MM.1S (cell line): ENCODE data around the gene CX3CL1.

Experiments used
- DNase-seq: peaks from one replicate; pipeline ENCODE4 v3.0.0-alpha.2; 2015
- H2AFZ ChIP-seq: fragments of 300-600 bp; sonication (generic); 2 replicates; pipeline ENCODE4 v1.6.0; 2016; ENCODE audit warnings: antibody characterized with exemption, low read length
- H3F3A ChIP-seq: fragments of 300-600 bp; sonication (generic); 2 replicates; pipeline ENCODE4 v1.6.1; 2016; ENCODE audit warnings: mild to moderate bottlenecking, antibody characterized with exemption, low read length, moderate library complexity, mixed read lengths; ENCODE audit not compliant: insufficient read depth
- H3K27ac ChIP-seq: fragments of 300-600 bp; sonication (generic); 2 replicates; pipeline ENCODE4 v1.5.1; 2016; ENCODE audit warnings: mild to moderate bottlenecking, low read length
- H3K27me3 ChIP-seq: fragments of 300-600 bp; sonication (generic); replicated peaks from 2 replicates; pipeline ENCODE4 v1.6.0; 2016; ENCODE audit warnings: low read length; ENCODE audit not compliant: insufficient read depth
- H3K36me3 ChIP-seq: fragments of 300-600 bp; sonication (generic); replicated peaks from 2 replicates; pipeline ENCODE4 v1.6.1; 2016; ENCODE audit warnings: mild to moderate bottlenecking, low read length, mixed read lengths; ENCODE audit not compliant: insufficient read depth
- H3K4me1 ChIP-seq: fragments of 300-600 bp; sonication (generic); 2 replicates; pipeline ENCODE4 v1.6.1; 2016; ENCODE audit warnings: low read length, mixed read lengths
- H3K4me2 ChIP-seq: fragments of 300-600 bp; sonication (generic); 2 replicates; pipeline ENCODE4 v1.6.0; 2016; ENCODE audit warnings: low read depth, low read length
- H3K4me3 ChIP-seq: fragments of 300-600 bp; sonication (generic); 2 replicates; pipeline ENCODE4 v1.5.1; 2016; ENCODE audit warnings: low read length, mixed read lengths
- H3K79me2 ChIP-seq: fragments of 300-600 bp; sonication (generic); 2 replicates; pipeline ENCODE4 v1.6.1; 2016; ENCODE audit warnings: mixed run types, low read length, mixed read lengths
- H3K9ac ChIP-seq: fragments of 300-600 bp; sonication (generic); 2 replicates; pipeline ENCODE4 v1.6.1; 2016; ENCODE audit warnings: low read length, mixed read lengths
- H3K9me2 ChIP-seq: fragments of 300-600 bp; sonication (generic); replicated peaks from 2 replicates; pipeline ENCODE4 v1.6.1; 2016; ENCODE audit warnings: mild to moderate bottlenecking, low read length, mixed read lengths; ENCODE audit not compliant: insufficient read depth
- H3K9me3 ChIP-seq: fragments of 300-600 bp; sonication (generic); replicated peaks from 2 replicates; pipeline ENCODE4 v1.6.1; 2016; ENCODE audit warnings: mild to moderate bottlenecking, low read length, mixed read lengths; ENCODE audit not compliant: insufficient read depth
- H4K20me1 ChIP-seq: fragments of 300-600 bp; sonication (generic); 2 replicates; pipeline ENCODE4 v1.6.1; 2016; ENCODE audit warnings: mild to moderate bottlenecking, low read length, moderate library complexity, mixed read lengths; ENCODE audit not compliant: insufficient read depth
- EZH2 ChIP-seq: fragments of 300-600 bp; sonication (generic); optimal IDR thresholded peaks from 2 replicates; pipeline ENCODE3; 2017; ENCODE audit warnings: low read depth, mild to moderate bottlenecking, antibody characterized with exemption, low read length, mixed read lengths
- EZH2phosphoT487 ChIP-seq: fragments of 300-600 bp; sonication (generic); IDR thresholded peaks from 2 replicates; pipeline ENCODE4 v1.6.1; 2018; ENCODE audit warnings: antibody characterized with exemption, low read length
- TF ChIP-seq, protein P1 (sequence below): fragments of 300-600 bp; sonication (generic); IDR thresholded peaks from 2 replicates; pipeline ENCODE4 v1.5.1; 2016; ENCODE audit warnings: antibody characterized with exemption, low read length, mixed read lengths

Gene CX3CL1

DNA sequence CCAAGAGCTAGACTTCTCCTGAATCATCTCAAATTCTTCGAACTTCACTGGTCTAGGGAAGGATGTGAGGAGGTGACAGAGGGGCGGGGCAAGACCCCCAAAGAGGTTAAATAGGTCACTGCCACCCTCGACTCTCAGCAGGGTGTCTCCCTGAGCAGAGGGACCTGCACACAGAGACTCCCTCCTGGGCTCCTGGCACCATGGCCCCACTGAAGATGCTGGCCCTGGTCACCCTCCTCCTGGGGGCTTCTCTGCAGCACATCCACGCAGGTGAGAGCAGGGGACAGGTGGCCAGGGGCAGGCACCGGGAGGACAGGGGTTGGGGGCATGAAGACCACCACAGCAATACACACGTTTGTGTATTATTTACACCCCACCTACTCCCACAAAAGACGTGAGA, 41.4 kb downstream of the CX3CL1 start:
- Histone ChIP-seq H3K9me2 (no peaks in the 10 kb centered on the region), H3K9me3 (no peaks in the 10 kb centered on the region), H3K4me2 (no peak overlapping the region), H3K27me3 (peaks cover 19% of the 10 kb centered on the region; the same call in 1 of the 2 replicates), H4K20me1 (no peaks in the 10 kb centered on the region), H3F3A (no peaks in the 10 kb centered on the region), H2AFZ (no peak overlapping the region), H3K4me3 (no peak overlapping the region), H3K27ac (no peak overlapping the region), H3K79me2 (no peaks in the 10 kb centered on the region), H3K4me1 (no peaks in the 10 kb centered on the region), H3K36me3 (no peaks in the 10 kb centered on the region), H3K9ac (no peak overlapping the region)
- no peak for DNase-seq
- TF ChIP-seq EZH2, result no peak
- TF ChIP-seq, protein P1, sequence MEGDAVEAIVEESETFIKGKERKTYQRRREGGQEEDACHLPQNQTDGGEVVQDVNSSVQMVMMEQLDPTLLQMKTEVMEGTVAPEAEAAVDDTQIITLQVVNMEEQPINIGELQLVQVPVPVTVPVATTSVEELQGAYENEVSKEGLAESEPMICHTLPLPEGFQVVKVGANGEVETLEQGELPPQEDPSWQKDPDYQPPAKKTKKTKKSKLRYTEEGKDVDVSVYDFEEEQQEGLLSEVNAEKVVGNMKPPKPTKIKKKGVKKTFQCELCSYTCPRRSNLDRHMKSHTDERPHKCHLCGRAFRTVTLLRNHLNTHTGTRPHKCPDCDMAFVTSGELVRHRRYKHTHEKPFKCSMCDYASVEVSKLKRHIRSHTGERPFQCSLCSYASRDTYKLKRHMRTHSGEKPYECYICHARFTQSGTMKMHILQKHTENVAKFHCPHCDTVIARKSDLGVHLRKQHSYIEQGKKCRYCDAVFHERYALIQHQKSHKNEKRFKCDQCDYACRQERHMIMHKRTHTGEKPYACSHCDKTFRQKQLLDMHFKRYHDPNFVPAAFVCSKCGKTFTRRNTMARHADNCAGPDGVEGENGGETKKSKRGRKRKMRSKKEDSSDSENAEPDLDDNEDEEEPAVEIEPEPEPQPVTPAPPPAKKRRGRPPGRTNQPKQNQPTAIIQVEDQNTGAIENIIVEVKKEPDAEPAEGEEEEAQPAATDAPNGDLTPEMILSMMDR, result no peak
- no peak for TF ChIP-seq EZH2phosphoT487

GRCh38 chr16:57416084-57416483, 43.8 kb downstream of the CX3CL1 start:
- no peak for DNase-seq
- Histone ChIP-seq H3K4me1 (no peaks in the 10 kb centered on the region), H3F3A (no peaks in the 10 kb centered on the region), H3K9me2 (no peaks in the 10 kb centered on the region), H3K79me2 (no peaks in the 10 kb centered on the region), H3K9me3 (no peaks in the 10 kb centered on the region), H3K9ac (no peak overlapping the region), H3K4me2 (no peak overlapping the region), H4K20me1 (no peaks in the 10 kb centered on the region), H3K36me3 (no peaks in the 10 kb centered on the region), H3K27me3 (peaks cover 19% of the 10 kb centered on the region; the same call in 1 of the 2 replicates), H2AFZ (no peak overlapping the region; the same call in 1 of the 2 replicates), H3K27ac (no peak overlapping the region), H3K4me3 (no peak overlapping the region)
- TF ChIP-seq EZH2 (no peak), EZH2phosphoT487 (no peak)
- TF ChIP-seq, protein P1, result no peak

DNA sequence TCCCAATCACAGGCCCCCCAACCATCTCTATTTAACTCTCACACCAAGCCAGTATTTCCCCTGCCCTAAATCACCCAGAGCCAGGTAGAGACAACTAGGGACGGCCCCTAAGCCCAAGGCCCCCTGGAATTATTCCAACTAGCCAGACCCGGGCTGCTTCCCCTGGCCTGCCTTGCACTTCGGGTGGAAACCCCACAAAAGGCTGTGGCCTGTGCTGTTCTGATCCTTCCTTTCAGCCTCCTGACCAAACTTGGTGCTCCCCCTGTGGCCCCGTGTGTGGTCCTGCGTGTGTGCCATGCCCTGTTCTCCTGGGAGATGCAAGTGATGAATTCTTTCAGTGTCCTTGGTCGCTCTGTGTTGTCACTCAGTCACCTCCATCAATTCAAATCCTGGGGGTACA, 47.2 kb downstream of the CX3CL1 start:
- no peak overlapping the region for H3K4me3 ChIP-seq

More for the DNA sequence above, 47.2 kb downstream of the CX3CL1 start:
- DNase-seq, result no peak
- no peak overlapping the region for H3K9ac ChIP-seq
- H4K20me1 ChIP-seq, result no peaks in the 10 kb centered on the region
- no peak overlapping the region for H3K27ac ChIP-seq
- peak overlapping the region; percentile 65; the same call in 1 of the 2 replicates for H2AFZ ChIP-seq
- no peaks in the 10 kb centered on the region for H3K4me1 ChIP-seq
- H3K27me3 ChIP-seq, result no peaks in the 10 kb centered on the region
- no peaks in the 10 kb centered on the region for H3K9me2 ChIP-seq
- H3K4me2 ChIP-seq, result no peak overlapping the region
- no peaks in the 10 kb centered on the region for H3K36me3 ChIP-seq
- no peaks in the 10 kb centered on the region for H3K79me2 ChIP-seq
- no peaks in the 10 kb centered on the region for H3F3A ChIP-seq
- H3K9me3 ChIP-seq, result no peaks in the 10 kb centered on the region
- TF ChIP-seq, protein P1, result no peak
- TF ChIP-seq EZH2 (no peak), EZH2phosphoT487 (no peak)
